Neural cell (in vitro differentiated cells): ENCODE data around the gene PLA2G1B. TPM values are rescaled to one million over a fixed set of nuclear protein-coding genes. Genes with fewer than 3 reads are reported as not detected.

Experiments used
- H2AFZ ChIP-seq: fragments of 200-600, 300-800 bp; sonication (generic), shearing (Covaris generic); 2 replicates; pipeline ENCODE4 v1.6.0; 2014; ENCODE audit warnings: low read depth, mild to moderate bottlenecking, antibody characterized with exemption, low read length, moderate library complexity
- H3F3A ChIP-seq: fragments of 200-600 bp; shearing (Covaris generic); 2 replicates; pipeline ENCODE4 v1.6.1; 2016; ENCODE audit warnings: mild to moderate bottlenecking, moderate library complexity, mixed read lengths, antibody characterized with exemption, low read length; ENCODE audit not compliant: insufficient read depth, poor library complexity, severe bottlenecking
- H3K27ac ChIP-seq: fragments of 200-600, 300-800 bp; sonication (generic), shearing (Covaris generic); 2 replicates; pipeline ENCODE4 v1.5.1; 2014; ENCODE audit warnings: mild to moderate bottlenecking, low read length, moderate library complexity
- H3K27me3 ChIP-seq: fragments of 300-800, 200-600 bp; sonication (generic), shearing (Covaris generic); 2 replicates; pipeline ENCODE4 v1.6.0; 2014; ENCODE audit warnings: mild to moderate bottlenecking, low read depth, low read length, moderate library complexity; ENCODE audit not compliant: insufficient read depth
- H3K36me3 ChIP-seq: fragments of 300-800, 200-600 bp; sonication (generic), shearing (Covaris generic); 2 replicates; pipeline ENCODE4 v1.5.1; 2014; ENCODE audit warnings: mild to moderate bottlenecking, antibody characterized with exemption, low read length, moderate library complexity; ENCODE audit not compliant: insufficient read depth
- H3K4me2 ChIP-seq: fragments of 300-800, 200-600 bp; sonication (generic), shearing (Covaris generic); 2 replicates; pipeline ENCODE4 v1.6.0; 2014; ENCODE audit warnings: mild to moderate bottlenecking, low read length
- H3K4me3 ChIP-seq: fragments of 300-800, 200-600 bp; sonication (generic), shearing (Covaris generic); 2 replicates; pipeline ENCODE4 v1.5.1; 2014; ENCODE audit warnings: mild to moderate bottlenecking, low read length, moderate library complexity
- H3K79me2 ChIP-seq: fragments of 200-600 bp; shearing (Covaris generic); replicated peaks from 2 replicates; pipeline ENCODE4 v1.6.0; 2014; ENCODE audit warnings: mild to moderate bottlenecking, low read length, moderate library complexity; ENCODE audit not compliant: insufficient read depth
- H3K9ac ChIP-seq: fragments of 300-800, 200-600 bp; sonication (generic), shearing (Covaris generic); 2 replicates; pipeline ENCODE4 v1.6.1; 2016; ENCODE audit warnings: mild to moderate bottlenecking, low read length, mixed read lengths
- H3K9me2 ChIP-seq: fragments of 200-600 bp; shearing (Covaris generic); 2 replicates; pipeline ENCODE4 v1.6.1; 2016; ENCODE audit warnings: mild to moderate bottlenecking, low read length, mixed read lengths; ENCODE audit not compliant: insufficient read depth
- H3K9me3 ChIP-seq: fragments of 200-600, 300-800 bp; sonication (generic), shearing (Covaris generic); 2 replicates; pipeline ENCODE4 v1.6.1; 2016; ENCODE audit warnings: mild to moderate bottlenecking, mixed run types, low read length, moderate library complexity, mixed read lengths
- H4K20me1 ChIP-seq: fragments of 200-600 bp; shearing (Covaris generic); 2 replicates; pipeline ENCODE4 v1.6.1; 2016; ENCODE audit warnings: mild to moderate bottlenecking, mixed run types; ENCODE audit not compliant: insufficient read depth
- EP300 ChIP-seq: fragments of 450-650 bp; conservative IDR thresholded peaks from 2 replicates; pipeline ENCODE4 v1.6.1; 2014; ENCODE audit warnings: antibody characterized with exemption, mild to moderate bottlenecking, moderate library complexity; ENCODE audit not compliant: poor library complexity, severe bottlenecking
- EZH2 ChIP-seq: fragments of 200-600, 300-800 bp; shearing (Covaris generic), sonication (generic); IDR thresholded peaks from 2 replicates; pipeline ENCODE4 v1.6.1; 2014; ENCODE audit warnings: antibody characterized with exemption, low read length, borderline replicate concordance, mild to moderate bottlenecking; ENCODE audit not compliant: insufficient read depth, poor library complexity, severe bottlenecking
- MXI1 ChIP-seq: fragments of 450-650 bp; conservative IDR thresholded peaks from 2 replicates; pipeline ENCODE4 v1.6.1; 2014; ENCODE audit warnings: antibody characterized with exemption, mild to moderate bottlenecking; ENCODE audit not compliant: poor library complexity, severe bottlenecking
- POLR2AphosphoS5 ChIP-seq: IDR thresholded peaks from 2 replicates; pipeline ENCODE4 v1.6.1; 2012
- RAD21 ChIP-seq: fragments of 450-650 bp; conservative IDR thresholded peaks from 2 replicates; pipeline ENCODE4 v1.6.1; 2014; ENCODE audit warnings: antibody characterized with exemption, mild to moderate bottlenecking, moderate library complexity
- SMC3 ChIP-seq: fragments of 450-650 bp; conservative IDR thresholded peaks from 2 replicates; pipeline ENCODE4 v1.6.1; 2014; ENCODE audit warnings: antibody characterized with exemption, mild to moderate bottlenecking, moderate library complexity; ENCODE audit not compliant: poor library complexity
- TAF1 ChIP-seq: IDR thresholded peaks from 2 replicates; pipeline ENCODE4 v1.6.1; 2012; ENCODE audit warnings: low read depth
- polyA plus RNA-seq: library from polyadenylated mRNA; depleted of rRNA; stranded (reverse); fragments of >200 nt; gene quantifications from 2 replicates; pipeline ENCODE4 v1.2.3, GENCODE V29; 2014
- TF ChIP-seq, protein P1 (sequence below): IDR thresholded peaks from 2 replicates; pipeline ENCODE4 v1.6.1; 2012; ENCODE audit warnings: borderline replicate concordance
- TF ChIP-seq, protein P2 (sequence below): fragments of 450-650 bp; IDR thresholded peaks from 2 replicates; pipeline ENCODE4 v1.5.1; 2014; ENCODE audit warnings: antibody characterized with exemption, mild to moderate bottlenecking, moderate library complexity; ENCODE audit not compliant: poor library complexity, severe bottlenecking

The PLA2G1B gene
- polyA plus RNA-seq, 1 donor from 2014 or later: not detected

DNA sequence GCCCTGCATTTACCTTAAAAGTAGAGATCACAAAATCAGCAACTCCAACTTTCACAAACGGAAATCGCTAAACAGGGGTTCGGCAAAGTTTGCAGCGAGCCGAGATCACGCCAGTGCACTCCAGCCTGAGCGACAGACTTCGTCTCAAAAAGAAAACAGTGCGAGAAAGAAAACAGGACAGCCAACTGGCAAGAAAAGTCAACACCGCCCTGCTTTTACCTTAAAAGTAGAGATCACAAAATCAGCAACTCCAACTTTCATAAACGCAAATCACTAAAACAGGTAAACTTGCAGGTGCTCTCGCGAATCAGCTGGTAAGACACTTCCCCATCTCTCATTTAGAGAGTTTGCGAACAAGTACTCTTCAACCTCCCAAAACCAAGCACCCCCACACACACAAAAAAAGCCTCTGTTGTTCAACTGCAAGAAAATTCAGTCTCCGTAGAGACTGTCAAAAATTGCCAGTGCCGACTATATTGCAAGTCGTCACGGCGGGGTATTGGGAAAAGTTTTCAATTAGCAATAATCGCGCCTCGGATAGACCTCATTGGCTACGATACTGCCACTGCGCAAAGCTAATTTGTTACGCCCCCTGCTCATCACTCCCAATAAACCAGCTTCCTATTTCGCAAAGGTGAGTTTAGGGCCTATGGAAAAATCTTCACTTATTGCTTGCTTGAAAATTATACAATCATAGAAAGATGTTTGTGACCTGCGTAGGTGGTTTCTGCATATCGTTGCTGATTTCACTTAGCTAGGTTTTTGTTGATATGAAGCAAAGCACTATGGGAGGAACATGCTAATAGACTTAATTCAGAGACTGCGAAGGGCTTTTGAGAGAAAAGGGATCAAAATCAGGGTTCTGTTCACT lies 34.7 kb downstream of the PLA2G1B start, which contains the start of gene RNU4-1:
Gene RNU4-1 (minus strand): TSS at position 577 of the 871 bp plus-strand sequence.
- H3K4me3 ChIP-seq: peak within 1 kb of the TSS; percentile 68
- no peaks in the 10 kb centered on the region for H3K79me2 ChIP-seq
- H2AFZ ChIP-seq: peak within 1 kb of the TSS; percentile 17
- no peaks in the 10 kb centered on the region for H3K9me2 ChIP-seq
- no peaks in the 10 kb centered on the region for H3K27me3 ChIP-seq
- no peaks in the 10 kb centered on the region for H4K20me1 ChIP-seq
- peak within 1 kb of the TSS; percentile 96 for H3K27ac ChIP-seq
- H3K4me2 ChIP-seq: peak within 1 kb of the TSS; percentile 32
- no peaks in the 10 kb centered on the region for H3F3A ChIP-seq
- TF ChIP-seq, protein P1, sequence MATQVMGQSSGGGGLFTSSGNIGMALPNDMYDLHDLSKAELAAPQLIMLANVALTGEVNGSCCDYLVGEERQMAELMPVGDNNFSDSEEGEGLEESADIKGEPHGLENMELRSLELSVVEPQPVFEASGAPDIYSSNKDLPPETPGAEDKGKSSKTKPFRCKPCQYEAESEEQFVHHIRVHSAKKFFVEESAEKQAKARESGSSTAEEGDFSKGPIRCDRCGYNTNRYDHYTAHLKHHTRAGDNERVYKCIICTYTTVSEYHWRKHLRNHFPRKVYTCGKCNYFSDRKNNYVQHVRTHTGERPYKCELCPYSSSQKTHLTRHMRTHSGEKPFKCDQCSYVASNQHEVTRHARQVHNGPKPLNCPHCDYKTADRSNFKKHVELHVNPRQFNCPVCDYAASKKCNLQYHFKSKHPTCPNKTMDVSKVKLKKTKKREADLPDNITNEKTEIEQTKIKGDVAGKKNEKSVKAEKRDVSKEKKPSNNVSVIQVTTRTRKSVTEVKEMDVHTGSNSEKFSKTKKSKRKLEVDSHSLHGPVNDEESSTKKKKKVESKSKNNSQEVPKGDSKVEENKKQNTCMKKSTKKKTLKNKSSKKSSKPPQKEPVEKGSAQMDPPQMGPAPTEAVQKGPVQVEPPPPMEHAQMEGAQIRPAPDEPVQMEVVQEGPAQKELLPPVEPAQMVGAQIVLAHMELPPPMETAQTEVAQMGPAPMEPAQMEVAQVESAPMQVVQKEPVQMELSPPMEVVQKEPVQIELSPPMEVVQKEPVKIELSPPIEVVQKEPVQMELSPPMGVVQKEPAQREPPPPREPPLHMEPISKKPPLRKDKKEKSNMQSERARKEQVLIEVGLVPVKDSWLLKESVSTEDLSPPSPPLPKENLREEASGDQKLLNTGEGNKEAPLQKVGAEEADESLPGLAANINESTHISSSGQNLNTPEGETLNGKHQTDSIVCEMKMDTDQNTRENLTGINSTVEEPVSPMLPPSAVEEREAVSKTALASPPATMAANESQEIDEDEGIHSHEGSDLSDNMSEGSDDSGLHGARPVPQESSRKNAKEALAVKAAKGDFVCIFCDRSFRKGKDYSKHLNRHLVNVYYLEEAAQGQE: peak; percentile 21
- TF ChIP-seq EP300: peak; percentile 59
- no peak for TF ChIP-seq RAD21
- TF ChIP-seq POLR2AphosphoS5: peak; percentile 95
- no peak for TF ChIP-seq TAF1
- TF ChIP-seq SMC3: no peak
- TF ChIP-seq EZH2: no peak
- TF ChIP-seq, protein P2, sequence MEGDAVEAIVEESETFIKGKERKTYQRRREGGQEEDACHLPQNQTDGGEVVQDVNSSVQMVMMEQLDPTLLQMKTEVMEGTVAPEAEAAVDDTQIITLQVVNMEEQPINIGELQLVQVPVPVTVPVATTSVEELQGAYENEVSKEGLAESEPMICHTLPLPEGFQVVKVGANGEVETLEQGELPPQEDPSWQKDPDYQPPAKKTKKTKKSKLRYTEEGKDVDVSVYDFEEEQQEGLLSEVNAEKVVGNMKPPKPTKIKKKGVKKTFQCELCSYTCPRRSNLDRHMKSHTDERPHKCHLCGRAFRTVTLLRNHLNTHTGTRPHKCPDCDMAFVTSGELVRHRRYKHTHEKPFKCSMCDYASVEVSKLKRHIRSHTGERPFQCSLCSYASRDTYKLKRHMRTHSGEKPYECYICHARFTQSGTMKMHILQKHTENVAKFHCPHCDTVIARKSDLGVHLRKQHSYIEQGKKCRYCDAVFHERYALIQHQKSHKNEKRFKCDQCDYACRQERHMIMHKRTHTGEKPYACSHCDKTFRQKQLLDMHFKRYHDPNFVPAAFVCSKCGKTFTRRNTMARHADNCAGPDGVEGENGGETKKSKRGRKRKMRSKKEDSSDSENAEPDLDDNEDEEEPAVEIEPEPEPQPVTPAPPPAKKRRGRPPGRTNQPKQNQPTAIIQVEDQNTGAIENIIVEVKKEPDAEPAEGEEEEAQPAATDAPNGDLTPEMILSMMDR: no peak
- peak; percentile 17 for TF ChIP-seq MXI1
- no peaks in the 10 kb centered on the region for H3K9me3 ChIP-seq
- peak within 1 kb of the TSS; percentile 74 for H3K9ac ChIP-seq
- no peaks in the 10 kb centered on the region for H3K36me3 ChIP-seq

DNA sequence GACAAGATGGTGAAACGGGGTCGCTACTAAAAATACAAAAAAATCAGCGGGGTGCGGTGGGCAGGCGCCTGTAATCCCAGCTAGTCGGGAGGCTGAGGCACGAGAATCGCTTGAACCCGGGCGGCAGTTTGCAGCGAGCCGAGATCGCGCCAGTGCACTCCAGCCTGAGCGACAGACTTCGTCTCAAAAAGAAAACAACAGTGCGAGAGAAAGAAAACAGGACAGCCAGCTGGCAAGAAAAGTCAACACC lies 35.2 kb downstream of the PLA2G1B start:
- Histone ChIP-seq H3K27me3 (no peaks in the 10 kb centered on the region), H3K9me3 (no peaks in the 10 kb centered on the region), H3K4me2 (peak overlapping the region; percentile 32), H3K79me2 (no peaks in the 10 kb centered on the region), H3K9ac (peak overlapping the region; percentile 74), H3K4me3 (peak overlapping the region; percentile 68), H2AFZ (no peak overlapping the region), H3K9me2 (no peaks in the 10 kb centered on the region), H3F3A (no peaks in the 10 kb centered on the region), H4K20me1 (no peaks in the 10 kb centered on the region), H3K27ac (peak overlapping the region; percentile 96), H3K36me3 (no peaks in the 10 kb centered on the region)
- TF ChIP-seq, protein P2: no peak
- no peak for TF ChIP-seq EP300
- TF ChIP-seq SMC3: no peak
- no peak for TF ChIP-seq POLR2AphosphoS5
- TF ChIP-seq TAF1: no peak
- TF ChIP-seq RAD21: no peak
- no peak for TF ChIP-seq MXI1
- TF ChIP-seq, protein P1: no peak
- no peak for TF ChIP-seq EZH2
